Activated T-helper 17 cell treated with anti-CD3 and anti-CD28 coated beads, Interleukin-2, amount 50 U/mL, for 72 hours (primary cell): ENCODE measurements around the gene RPS14. TPM values are rescaled to one million over a fixed set of nuclear protein-coding genes. Genes with fewer than 3 reads are reported as not detected.

ENCODE experiments used
- ATAC-seq: fragments of 150-1000 bp; cut with Tn5 transposase; replicated peaks from 2 replicates; pipeline ENCODE4 v1.10.0; 2021; ENCODE audit warnings: mild to moderate bottlenecking, moderate library complexity
- H3K27ac Mint-ChIP-seq: one replicate; pipeline ENCODE4 v1.8.0; 2022; ENCODE audit warnings: mixed read lengths
- H3K27me3 Mint-ChIP-seq: one replicate; pipeline ENCODE4 v1.8.0; 2022; ENCODE audit warnings: mixed read lengths
- H3K36me3 Mint-ChIP-seq: one replicate; pipeline ENCODE4 v1.8.0; 2022; ENCODE audit warnings: low read depth, mild to moderate bottlenecking, mixed read lengths
- H3K4me1 Mint-ChIP-seq: one replicate; pipeline ENCODE4 v1.8.0; 2022; ENCODE audit warnings: mixed read lengths
- H3K4me3 Mint-ChIP-seq: one replicate; pipeline ENCODE4 v1.8.0; 2022; ENCODE audit warnings: mild to moderate bottlenecking, mixed read lengths
- H3K9me3 Mint-ChIP-seq: one replicate; pipeline ENCODE4 v1.8.0; 2022; ENCODE audit warnings: mixed read lengths
- total RNA-seq, 2 donors: library from RNA; stranded (reverse); gene quantifications; one replicate each; pipeline ENCODE4 v1.2.3, GENCODE V29; 2022

RPS14 gene
- total RNA-seq, 2 donors from 2014 or later, result 2,772 to 2,939 TPM

DNA sequence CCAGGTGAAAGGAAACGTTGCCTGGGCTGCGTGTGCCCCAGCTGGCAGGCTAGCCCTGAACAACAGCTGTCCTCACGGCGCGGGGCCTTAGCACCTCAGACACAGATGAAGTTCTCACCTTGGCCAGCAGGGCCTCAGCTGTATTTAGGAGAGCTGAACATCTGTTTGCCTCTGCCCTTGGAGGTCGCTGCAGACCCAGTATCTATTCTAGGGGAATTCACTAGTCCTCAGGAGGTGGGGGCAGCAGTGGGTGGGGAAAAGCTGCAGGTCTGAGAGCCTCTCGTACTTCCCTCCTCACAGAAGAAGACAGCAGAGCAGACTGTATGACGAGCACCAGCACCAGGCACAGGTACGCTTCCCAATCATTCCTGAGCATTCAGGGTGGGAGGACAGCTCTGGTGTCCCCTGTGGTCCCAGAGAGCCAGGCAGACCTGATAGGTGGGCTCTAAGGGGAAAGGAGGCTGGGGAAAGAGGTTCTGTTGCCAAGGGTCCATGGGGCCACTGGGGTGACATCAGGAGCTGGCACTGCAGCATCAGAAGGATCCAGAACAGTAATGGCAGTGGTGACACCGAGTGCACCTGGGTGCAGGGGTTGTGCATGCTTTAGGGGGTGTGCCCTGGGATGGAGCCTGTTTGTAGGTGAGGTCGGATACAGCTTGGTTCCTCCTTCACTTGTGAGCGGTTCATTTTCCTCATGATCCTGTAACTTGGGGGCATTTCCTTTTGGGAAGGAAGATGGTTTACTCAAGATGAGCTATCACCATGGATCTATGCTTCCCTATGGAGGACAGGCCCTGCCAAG, 50.6 kb downstream of the RPS14 start:
- Mint-ChIP-seq H3K4me3 (no peak overlapping the region), H3K36me3 (peaks cover 99% of the 10 kb centered on the region), H3K4me1 (no peaks in the 10 kb centered on the region), H3K27me3 (no peaks in the 10 kb centered on the region), H3K9me3 (no peaks in the 10 kb centered on the region), H3K27ac (peak overlapping the region; percentile 56)
- peak; percentile 34 for ATAC-seq

DNA sequence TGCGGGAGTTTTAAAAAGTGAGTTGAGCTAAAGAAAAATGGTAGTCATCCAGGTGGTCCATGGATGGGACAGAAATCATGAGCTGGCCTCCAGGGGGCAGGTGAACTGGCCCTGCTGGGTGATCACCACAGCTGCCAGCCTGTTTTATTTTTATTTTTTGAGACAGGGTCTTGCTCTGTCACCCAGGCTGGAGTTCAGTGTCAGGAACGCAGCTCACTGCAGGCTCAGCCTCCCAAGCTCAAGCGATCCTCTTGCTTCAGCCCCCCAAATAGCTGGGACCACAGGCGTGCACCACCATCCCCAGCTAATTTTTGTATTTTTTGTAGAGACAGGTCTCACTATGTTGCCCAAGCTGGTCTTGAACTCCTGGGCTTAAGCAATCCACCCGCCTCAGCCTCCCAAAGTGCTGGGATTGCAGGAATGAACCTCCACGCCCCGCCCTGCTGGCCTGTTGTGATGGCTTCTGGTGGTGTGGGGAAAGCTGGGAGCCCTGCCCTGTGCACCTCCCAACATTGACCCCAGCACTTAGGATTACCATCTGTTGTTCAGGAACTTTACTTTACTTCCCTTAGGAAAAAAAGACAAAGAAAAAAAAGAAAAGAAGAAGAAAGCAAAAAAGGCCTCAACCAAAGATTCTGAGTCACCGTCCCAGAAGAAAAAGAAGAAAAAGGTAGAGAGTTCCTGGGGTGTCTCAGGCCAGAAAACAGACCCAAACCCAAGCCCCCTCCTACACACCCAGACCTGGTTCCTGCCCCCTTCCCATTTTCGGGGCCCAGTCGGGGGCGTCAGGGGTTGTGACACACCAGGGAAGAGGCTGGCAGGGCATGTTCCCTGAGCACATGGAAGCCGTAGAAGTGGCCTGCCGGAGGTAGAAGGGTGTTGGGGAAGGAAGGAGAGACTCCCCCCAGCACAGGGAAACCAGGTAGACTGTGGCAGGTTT, 51.5 kb downstream of the RPS14 start:
- Mint-ChIP-seq H3K36me3 (peaks cover 99% of the 10 kb centered on the region), H3K27ac (peak overlapping the region; percentile 61), H3K4me3 (no peak overlapping the region), H3K9me3 (no peaks in the 10 kb centered on the region), H3K27me3 (no peaks in the 10 kb centered on the region), H3K4me1 (no peaks in the 10 kb centered on the region)
- ATAC-seq, result no peak

DNA sequence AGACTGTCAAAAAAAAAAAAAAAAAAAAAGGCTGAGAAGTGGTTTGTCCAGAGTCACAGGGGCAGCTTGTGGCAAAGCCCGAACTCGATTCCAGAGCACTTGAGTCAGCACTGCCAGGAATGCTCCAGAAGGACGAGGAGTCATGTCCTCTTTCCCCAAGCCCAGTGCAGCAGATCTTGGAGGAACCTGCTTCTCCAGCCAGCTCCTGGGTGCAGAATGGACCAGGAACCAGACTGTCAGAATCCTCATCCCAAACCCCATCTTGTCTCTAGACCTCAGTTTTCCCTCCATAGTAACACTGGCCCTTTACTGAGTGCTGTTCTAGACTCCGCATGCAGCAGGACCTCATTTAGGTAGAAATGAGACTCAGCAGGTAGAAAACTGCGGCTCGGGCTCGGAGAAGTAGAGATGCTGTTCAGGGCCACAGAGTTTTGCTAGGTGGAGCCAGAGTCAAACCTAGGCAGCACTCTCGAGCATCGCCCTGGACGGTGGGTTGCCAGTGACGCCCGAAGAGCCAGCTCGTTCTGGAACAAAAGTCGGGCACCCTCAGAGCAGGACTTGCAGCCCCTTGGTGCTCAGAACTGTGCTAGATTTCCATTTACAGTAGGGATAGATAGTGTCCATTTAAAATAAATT, 52.3 kb downstream of the RPS14 start:
- ATAC-seq, result no peak
- no peak overlapping the region for H3K4me3 Mint-ChIP-seq
- no peaks in the 10 kb centered on the region for H3K27me3 Mint-ChIP-seq
- no peaks in the 10 kb centered on the region for H3K9me3 Mint-ChIP-seq
- H3K4me1 Mint-ChIP-seq, result no peaks in the 10 kb centered on the region
- peaks cover 99% of the 10 kb centered on the region for H3K36me3 Mint-ChIP-seq
- no peak overlapping the region for H3K27ac Mint-ChIP-seq

DNA sequence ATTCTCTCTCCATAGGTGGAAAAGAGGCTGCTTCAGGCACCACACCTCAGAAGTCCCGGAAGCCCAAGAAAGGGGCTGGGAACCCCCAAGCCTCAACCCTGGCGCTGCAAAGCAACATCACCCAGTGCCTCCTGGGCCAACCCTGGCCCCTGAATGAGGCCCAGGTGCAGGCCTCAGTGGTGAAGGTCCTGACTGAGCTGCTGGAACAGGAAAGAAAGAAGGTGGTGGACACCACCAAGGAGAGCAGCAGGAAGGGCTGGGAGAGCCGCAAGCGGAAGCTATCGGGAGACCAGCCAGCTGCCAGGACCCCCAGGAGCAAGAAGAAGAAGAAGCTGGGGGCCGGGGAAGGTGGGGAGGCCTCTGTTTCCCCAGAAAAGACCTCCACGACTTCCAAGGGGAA, 53.3 kb downstream of the RPS14 start:
- no peak for ATAC-seq
- H3K27ac Mint-ChIP-seq, result peak overlapping the region; percentile 76
- no peak overlapping the region for H3K4me3 Mint-ChIP-seq
- H3K36me3 Mint-ChIP-seq, result peaks cover 99% of the 10 kb centered on the region
- H3K9me3 Mint-ChIP-seq, result no peaks in the 10 kb centered on the region
- H3K27me3 Mint-ChIP-seq, result no peaks in the 10 kb centered on the region
- H3K4me1 Mint-ChIP-seq, result no peaks in the 10 kb centered on the region

DNA sequence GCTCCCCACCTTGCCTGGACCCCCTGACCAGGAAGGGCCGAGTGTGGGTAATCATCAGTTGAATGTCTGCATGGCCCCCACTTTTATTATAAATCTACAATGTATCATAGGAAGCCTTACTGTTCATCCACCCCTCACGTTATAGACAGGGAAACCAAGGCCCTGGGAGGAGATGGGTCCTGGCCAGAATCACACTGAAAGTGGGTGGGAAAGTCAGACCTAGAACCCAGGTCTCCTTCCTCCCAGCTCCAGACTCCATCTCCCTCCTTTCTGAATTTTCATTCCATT, 53.9 kb downstream of the RPS14 start:
- no peaks in the 10 kb centered on the region for H3K9me3 Mint-ChIP-seq
- no peaks in the 10 kb centered on the region for H3K4me1 Mint-ChIP-seq
- H3K27ac Mint-ChIP-seq, result peak overlapping the region; percentile 76

DNA sequence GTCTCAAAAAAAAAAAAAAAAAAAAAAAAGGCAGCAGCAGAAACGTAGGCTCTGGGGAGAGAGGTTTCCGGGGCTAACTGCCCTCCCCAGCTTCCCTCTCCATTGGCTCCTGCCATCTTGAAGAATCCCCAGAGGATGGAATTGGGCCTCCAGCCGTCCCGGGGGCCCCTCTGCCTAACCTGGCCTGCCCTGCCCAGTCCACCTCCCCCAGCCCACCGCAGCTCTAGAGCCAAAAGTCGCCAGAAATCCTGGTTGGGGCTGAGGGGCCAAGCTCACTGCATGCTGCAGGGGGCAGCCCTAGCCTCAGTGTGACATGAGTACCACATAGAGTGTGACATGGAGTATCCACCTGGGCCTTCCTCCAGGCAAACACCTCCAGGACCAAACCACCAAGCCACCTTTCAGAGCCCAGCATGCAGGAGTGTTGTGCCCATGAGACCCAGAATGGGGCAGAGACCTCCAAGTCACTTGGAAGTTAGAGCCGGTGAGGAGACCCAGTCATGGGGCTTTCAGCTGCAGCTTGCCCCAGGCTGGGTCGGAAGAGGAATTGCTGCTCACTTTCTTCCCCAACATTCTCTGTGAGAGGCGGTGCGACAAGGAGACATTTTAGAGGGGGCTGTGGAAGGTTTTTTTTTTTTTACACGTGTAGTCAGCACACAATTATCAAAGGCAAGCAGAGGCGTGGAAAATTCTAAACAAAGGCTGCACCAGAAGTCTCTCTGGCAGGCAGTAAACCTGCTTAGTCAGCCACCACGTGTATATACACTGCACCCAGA, 54.4 kb downstream of the RPS14 start:
- H3K9me3 Mint-ChIP-seq, result no peaks in the 10 kb centered on the region
- ATAC-seq, result no peak
- peak overlapping the region; percentile 76 for H3K27ac Mint-ChIP-seq
- H3K27me3 Mint-ChIP-seq, result no peaks in the 10 kb centered on the region
- no peaks in the 10 kb centered on the region for H3K4me1 Mint-ChIP-seq
- H3K36me3 Mint-ChIP-seq, result peaks cover 100% of the 10 kb centered on the region
- no peak overlapping the region for H3K4me3 Mint-ChIP-seq

More for the DNA sequence above, 53.9 kb downstream of the RPS14 start:
- ATAC-seq, result no peak
- Mint-ChIP-seq H3K36me3 (peaks cover 100% of the 10 kb centered on the region), H3K4me3 (no peak overlapping the region), H3K27me3 (no peaks in the 10 kb centered on the region)

DNA sequence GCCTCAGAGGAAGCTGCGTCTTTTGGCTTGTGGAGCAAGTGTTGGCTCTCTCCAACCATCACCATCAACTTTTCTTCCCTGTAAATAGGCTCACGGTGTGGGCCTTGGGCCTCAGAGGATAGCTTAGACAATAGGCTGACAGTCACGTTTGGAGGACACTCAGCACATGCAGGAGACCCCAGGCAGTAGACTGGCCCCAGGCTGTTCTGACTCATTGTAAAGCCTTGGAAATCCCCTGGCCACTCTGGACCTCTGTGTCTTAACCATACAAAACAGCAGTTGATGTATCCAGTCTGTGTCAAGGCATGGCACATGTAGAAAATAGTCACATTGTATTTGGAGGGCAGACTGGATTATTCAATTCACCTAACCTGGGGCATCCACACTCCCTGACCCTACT, 55.4 kb downstream of the RPS14 start:
- no peaks in the 10 kb centered on the region for H3K27me3 Mint-ChIP-seq
- no peaks in the 10 kb centered on the region for H3K9me3 Mint-ChIP-seq
- ATAC-seq, result peak; percentile 60
- no peaks in the 10 kb centered on the region for H3K4me1 Mint-ChIP-seq
- no peak overlapping the region for H3K4me3 Mint-ChIP-seq
- H3K36me3 Mint-ChIP-seq, result peaks cover 100% of the 10 kb centered on the region
- peak overlapping the region; percentile 50 for H3K27ac Mint-ChIP-seq

DNA sequence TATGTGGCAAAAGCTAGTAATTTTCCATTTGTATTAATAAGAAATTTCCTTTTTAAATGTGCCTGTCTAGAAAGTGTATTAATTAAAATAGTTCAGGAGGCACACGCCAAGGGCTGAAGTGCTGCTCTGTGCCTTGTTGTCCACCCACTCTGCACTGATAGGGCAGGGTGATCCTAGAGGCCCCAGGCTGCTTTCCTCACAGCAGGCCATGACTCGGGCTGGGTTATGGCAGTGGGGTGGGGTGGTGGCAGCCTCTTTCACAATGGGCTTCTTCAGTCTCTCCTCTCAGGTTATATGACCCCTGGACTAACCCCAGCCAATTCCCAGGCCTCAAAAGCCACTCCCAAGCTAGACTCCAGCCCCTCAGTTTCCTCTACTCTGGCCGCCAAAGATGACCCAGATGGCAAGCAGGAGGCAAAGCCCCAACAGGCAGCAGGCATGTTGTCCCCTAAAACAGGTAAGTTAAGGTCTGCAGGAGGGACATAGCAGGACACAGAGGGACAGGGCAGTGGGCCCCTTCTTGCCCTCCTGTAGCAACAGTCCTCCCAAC, 56.4 kb downstream of the RPS14 start:
- no peak for ATAC-seq
- Mint-ChIP-seq H3K36me3 (peaks cover 100% of the 10 kb centered on the region), H3K4me3 (no peak overlapping the region), H3K9me3 (no peaks in the 10 kb centered on the region), H3K4me1 (no peaks in the 10 kb centered on the region), H3K27ac (peak overlapping the region; percentile 62), H3K27me3 (no peaks in the 10 kb centered on the region)

DNA sequence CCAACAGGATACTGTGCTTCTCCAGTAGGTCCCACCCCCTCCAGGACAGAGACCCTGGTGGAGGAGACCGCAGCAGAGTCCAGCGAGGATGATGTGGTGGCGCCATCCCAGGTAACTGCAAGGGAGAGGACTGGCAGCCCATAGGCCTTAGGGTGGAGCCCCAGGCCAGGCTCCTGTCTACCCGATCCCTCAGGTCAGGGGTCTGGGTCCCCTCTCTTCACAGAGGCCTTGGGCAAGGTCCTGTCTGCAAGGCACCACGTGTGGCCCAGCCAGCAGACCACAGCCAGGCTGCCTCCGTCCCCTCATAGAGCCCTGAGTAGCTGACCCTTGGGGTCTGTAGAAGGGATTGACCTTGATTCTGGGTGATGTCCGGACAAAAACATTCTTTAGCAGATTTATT, 56.9 kb downstream of the RPS14 start:
- Mint-ChIP-seq H3K36me3 (peaks cover 100% of the 10 kb centered on the region), H3K9me3 (no peaks in the 10 kb centered on the region), H3K27me3 (no peaks in the 10 kb centered on the region), H3K27ac (no peak overlapping the region), H3K4me1 (no peaks in the 10 kb centered on the region), H3K4me3 (no peak overlapping the region)
- no peak for ATAC-seq

Other genes starting within 250 kb of the RPS14 start
- not detected for gene CAMK2A, start 160.0 kb downstream of the RPS14 start, total RNA-seq
- gene ARSI, start 146.8 kb downstream of the RPS14 start, total RNA-seq, result not detected
- gene TCOF1, start 92.0 kb downstream of the RPS14 start, total RNA-seq, result 100 to 1,000 TPM in 1 of 2 donors, 10 to 100 TPM in 1; 55.3 to 117 TPM
- gene CD74, start 36.8 kb downstream of the RPS14 start, total RNA-seq, result 100 to 1,000 TPM; 265 to 629 TPM
- gene NDST1, start 58.4 kb upstream of the RPS14 start, total RNA-seq, result 1 to 10 TPM in 1 of 2 donors, under 1 TPM in 1; 0.48 to 1.8 TPM
- under 1 TPM; 0.04 to 0.37 TPM for gene SYNPO, start 190.9 kb upstream of the RPS14 start, total RNA-seq
- gene MYOZ3, start 211.5 kb upstream of the RPS14 start, total RNA-seq, result under 1 TPM; 0.06 to 0.21 TPM